Natural killer cell (primary cell): Measurements from ENCODE around the gene ARHGEF6. TPM values are rescaled to one million over a fixed set of nuclear protein-coding genes. Genes with fewer than 3 reads are reported as not detected.

Experiments
- ATAC-seq, 3 donors: fragments of 150-1000 bp in 2 of 3; fragments of 200-7000 bp in 1 of 3; cut with Tn5 transposase; 1 replicate in 1 of 3; 2 replicates in 2 of 3; pipeline ENCODE4 v1.10.0; 2021; ENCODE audit warnings: mild to moderate bottlenecking in 2 of 3, moderate library complexity in 2 of 3
- DNase-seq, 2 donors: peaks; one replicate each; pipeline versions ENCODE4 v3.0.0 to v3.0.0-alpha.2; 2013 to 2021; ENCODE audit warnings: mixed read lengths in 1 of 2
- H3K27ac ChIP-seq: one replicate; pipeline ENCODE4 v1.5.1; 2013; ENCODE audit warnings: mild to moderate bottlenecking, low read length
- H3K27me3 ChIP-seq: one replicate; pipeline ENCODE4 v1.6.1; 2013; ENCODE audit warnings: low read length; ENCODE audit not compliant: control insufficient read depth, insufficient read depth
- H3K36me3 ChIP-seq: one replicate; pipeline ENCODE4 v1.6.1; 2013; ENCODE audit warnings: low read length; ENCODE audit not compliant: control insufficient read depth, insufficient read depth
- H3K4me1 ChIP-seq: one replicate; pipeline ENCODE4 v1.6.1; 2013; ENCODE audit warnings: low read length; ENCODE audit not compliant: control insufficient read depth, insufficient read depth
- H3K4me3 ChIP-seq: one replicate; pipeline ENCODE4 v1.5.1; 2013; ENCODE audit warnings: low read length
- H3K9me3 ChIP-seq: one replicate; pipeline ENCODE4 v1.6.1; 2013; ENCODE audit warnings: low read length; ENCODE audit not compliant: control insufficient read depth, insufficient read depth
- H3K27ac Mint-ChIP-seq, 2 donors: one replicate each; pipeline ENCODE4 v1.8.0; 2022; ENCODE audit warnings: mild to moderate bottlenecking in 2 of 2, mixed read lengths in 2 of 2, moderate library complexity in 1 of 2
- H3K27me3 Mint-ChIP-seq, 2 donors: one replicate each; pipeline ENCODE4 v1.8.0; 2022; ENCODE audit warnings: low read depth in 2 of 2, mixed read lengths in 2 of 2
- H3K36me3 Mint-ChIP-seq: one replicate; pipeline ENCODE4 v1.8.0; 2022; ENCODE audit warnings: mixed read lengths
- H3K4me1 Mint-ChIP-seq, 2 donors: one replicate each; pipeline ENCODE4 v1.8.0; 2022; ENCODE audit warnings: mixed read lengths in 2 of 2
- H3K4me3 Mint-ChIP-seq: one replicate; pipeline ENCODE4 v1.8.0; 2022; ENCODE audit warnings: mild to moderate bottlenecking, moderate library complexity, mixed read lengths
- H3K9me3 Mint-ChIP-seq, 2 donors: one replicate each; pipeline ENCODE4 v1.8.0; 2022; ENCODE audit warnings: mixed read lengths in 2 of 2
- CTCF ChIP-seq: fragments of 200-600 bp; IDR thresholded peaks from one replicate; pipeline ENCODE4 v1.8.0; 2022; ENCODE audit warnings: antibody characterized with exemption
- WGBS: methylation state at CpG from one replicate; pipeline ENCODE4 v1.1.7; 2013; ENCODE audit warnings: missing lambda C conversion rate; ENCODE audit not compliant: insufficient coverage; 5-methylcytosine and 5-hydroxymethylcytosine counted together
- intact Hi-C: fragments of 100-400 bp; cut with micrococcal nuclease; formaldehyde crosslinking; loops from one replicate; pipeline ENCODE4 v1.14.2; 2022
- total RNA-seq, 4 donors: library from RNA; stranded (reverse); fragments of 120-200 nt in 1 of 4; gene quantifications; one replicate each; pipeline versions ENCODE4 v1.2.3 to v1.2.4, GENCODE V29; 2013 to 2022

The ARHGEF6 gene
- total RNA-seq, 3 donors from 2014 or later (not counting 1 experiment from before 2014, with no cell fraction given), result 55.5 to 78.8 (median 75.7) TPM

GRCh38 chrX:136768469-136769084 is 12.2 kb downstream of the ARHGEF6 start:
- H3K4me3 Mint-ChIP-seq, result peak overlapping the region; percentile 82
- no peak overlapping the region for H3K4me3 ChIP-seq
- H3K36me3 Mint-ChIP-seq, result no peaks in the 10 kb centered on the region
- peaks cover 16% of the 10 kb centered on the region for H3K4me1 ChIP-seq
- H3K27me3 Mint-ChIP-seq, result no peaks in the 10 kb centered on the region
- intact Hi-C loops, result loop anchor here (10.0 kb wide), 1 partner anchor 86 kb away; no protein-coding TSS in a partner anchor
- no peak for TF ChIP-seq CTCF
- WGBS, result 47% methylated on average over 6 of the region's 7 CpGs
- peaks cover 18 to 22% of the 10 kb centered on the region in 2 donors for H3K4me1 Mint-ChIP-seq
- H3K9me3 Mint-ChIP-seq, result no peaks in the 10 kb centered on the region
- DNase-seq (peak in 1 of 2 donors; percentile 49), ATAC-seq (no peak)
- no peaks in the 10 kb centered on the region for H3K9me3 ChIP-seq
- no peak overlapping the region for H3K27ac ChIP-seq
- H3K36me3 ChIP-seq, result peaks cover 4% of the 10 kb centered on the region
- H3K27me3 ChIP-seq, result no peaks in the 10 kb centered on the region
- H3K27ac Mint-ChIP-seq, result peak overlapping the region; percentile 59 to 63

- Histone ChIP-seq H3K4me1 (peaks cover 22% of the 10 kb centered on the region), H3K4me3 (peak overlapping the region; percentile 42), H3K36me3 (no peaks in the 10 kb centered on the region), H3K27me3 (no peaks in the 10 kb centered on the region), H3K9me3 (no peaks in the 10 kb centered on the region), H3K27ac (peak overlapping the region; percentile 49)
- DNase-seq (peak; percentile 26 to 72), ATAC-seq (peak; percentile 83 to 90 (median 90))
- H3K36me3 Mint-ChIP-seq, result no peaks in the 10 kb centered on the region
- H3K4me3 Mint-ChIP-seq, result peak overlapping the region; percentile 82
- H3K9me3 Mint-ChIP-seq, result no peaks in the 10 kb centered on the region
- no peak for TF ChIP-seq CTCF
- H3K4me1 Mint-ChIP-seq, result peaks cover 18 to 24% of the 10 kb centered on the region in 2 donors
- H3K27ac Mint-ChIP-seq, result peak overlapping the region; percentile 59 to 63
- no peaks in the 10 kb centered on the region for H3K27me3 Mint-ChIP-seq
- intact Hi-C loops, result loop anchor here (10.0 kb wide), 1 partner anchor 87 kb away; no protein-coding TSS in a partner anchor
- 2% methylated on average over 78 of the region's 78 CpGs for WGBS
These were observed 13.4 kb downstream of the ARHGEF6 start for GRCh38 chrX:136767104-136767941.

- Mint-ChIP-seq H3K4me1 (peaks cover 14 to 24% of the 10 kb centered on the region in 2 donors), H3K27me3 (no peaks in the 10 kb centered on the region), H3K36me3 (no peaks in the 10 kb centered on the region), H3K27ac (no peak overlapping the region), H3K9me3 (no peaks in the 10 kb centered on the region), H3K4me3 (peak overlapping the region; percentile 56)
- intact Hi-C loops, result loop anchor here (10.0 kb wide), 1 partner anchor 88 kb away; no protein-coding TSS in a partner anchor
- DNase-seq (no peak), ATAC-seq (no peak)
- no peaks in the 10 kb centered on the region for H3K9me3 ChIP-seq
- no peaks in the 10 kb centered on the region for H3K27me3 ChIP-seq
- H3K27ac ChIP-seq, result no peak overlapping the region
- no peaks in the 10 kb centered on the region for H3K36me3 ChIP-seq
- WGBS, result 16% methylated on average over 15 of the region's 19 CpGs
- peaks cover 23% of the 10 kb centered on the region for H3K4me1 ChIP-seq
- H3K4me3 ChIP-seq, result peak overlapping the region; percentile 42
- TF ChIP-seq CTCF, result no peak
These were observed 14.0 kb downstream of the ARHGEF6 start for GRCh38 chrX:136766785-136767103.
